ENCODE data around the gene BIVM.

Gene BIVM

GRCh38 chr13:102879793-102880499 is 81.0 kb downstream of the BIVM start:
- Histone ChIP-seq H3K36me3 (ENCODE audit: low read depth) (peaks cover 26% of the 10 kb centered on the region), H3K4me1 (ENCODE audit: insufficient read depth, poor library complexity, severe bottlenecking) (no peaks in the 10 kb centered on the region), H3K4me3 (ENCODE audit: severe bottlenecking) (no peak overlapping the region), H3K27ac (ENCODE audit: poor library complexity, severe bottlenecking) (no peak overlapping the region), H3K9me3 (ENCODE audit: severe bottlenecking) (no peaks in the 10 kb centered on the region), H3K27me3 (ENCODE audit: insufficient read depth, poor library complexity, severe bottlenecking) (no peaks in the 10 kb centered on the region)
- ATAC-seq (ENCODE audit: low read depth) (no peak), DNase-seq (ENCODE audit: low spot score) (no peak)
- TF ChIP-seq CTCF (IDR thresholded peaks at IDR 0.05; ENCODE audit: poor library complexity, severe bottlenecking) = no peak

DNA sequence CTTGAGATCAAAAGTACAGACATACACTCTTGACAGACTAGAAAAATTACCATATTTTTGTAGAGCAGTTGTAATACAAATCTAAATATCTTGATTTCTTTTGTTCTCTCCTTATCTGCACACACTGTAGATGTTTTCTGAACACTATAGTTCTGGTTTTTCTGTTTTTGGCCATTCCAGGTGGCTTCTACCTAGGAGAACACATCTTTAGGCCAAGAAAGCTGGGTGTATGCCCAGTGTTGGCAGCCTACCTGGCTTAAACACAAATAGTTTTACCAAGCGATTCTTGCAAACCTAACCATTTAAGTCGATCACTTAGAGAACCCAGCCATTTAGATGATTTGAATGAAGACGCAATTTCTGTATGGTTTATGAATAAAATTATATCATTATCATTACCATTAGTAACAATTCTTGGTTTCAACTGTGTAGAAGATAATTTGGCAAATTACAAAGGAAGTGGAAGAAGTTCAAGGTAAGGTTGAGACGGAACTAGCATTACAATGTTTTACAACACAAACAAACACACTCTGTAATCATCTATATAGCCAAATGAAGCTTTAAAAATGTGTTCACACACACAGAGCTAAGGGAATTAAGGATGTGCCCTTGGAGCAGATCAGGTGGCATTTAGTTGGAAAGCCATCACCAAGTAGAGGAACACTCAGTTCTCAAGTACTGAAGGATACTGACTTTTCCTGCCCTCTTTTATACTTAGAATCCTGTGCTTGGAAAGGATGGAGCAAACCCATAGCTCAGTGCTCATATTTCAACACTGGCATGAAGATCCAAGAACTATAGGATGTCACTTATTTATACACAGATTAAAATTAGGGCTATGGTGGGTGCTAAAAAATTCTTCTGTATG is 83.1 kb downstream of the BIVM start:
- DNase-seq (ENCODE audit: low spot score) (no peak), ATAC-seq (ENCODE audit: low read depth) (no peak)
- Histone ChIP-seq H3K36me3 (ENCODE audit: low read depth) (0 out of 2 replicates have a peak, but pooled peaks cover 6% of the 10 kb centered on the region), H3K27me3 (ENCODE audit: insufficient read depth, poor library complexity, severe bottlenecking) (no peaks in the 10 kb centered on the region), H3K27ac (ENCODE audit: poor library complexity, severe bottlenecking) (no peak overlapping the region), H3K4me1 (ENCODE audit: insufficient read depth, poor library complexity, severe bottlenecking) (no peaks in the 10 kb centered on the region), H3K9me3 (ENCODE audit: severe bottlenecking) (no peaks in the 10 kb centered on the region), H3K4me3 (ENCODE audit: severe bottlenecking) (no peak overlapping the region)
- TF ChIP-seq CTCF (IDR thresholded peaks at IDR 0.05; ENCODE audit: poor library complexity, severe bottlenecking) = no peak

Data from RWPE2 (cell line).